NOMO-1 (cell line): ENCODE data around the gene NKD1.

ENCODE experiments used
- DNase-seq, 2 experiments: peaks; one replicate each; lab custom pipeline; 2025; ENCODE audit not compliant: unreplicated experiment in 2 of 2; lab: John Stamatoyannopoulos, UW

NKD1 gene

DNA sequence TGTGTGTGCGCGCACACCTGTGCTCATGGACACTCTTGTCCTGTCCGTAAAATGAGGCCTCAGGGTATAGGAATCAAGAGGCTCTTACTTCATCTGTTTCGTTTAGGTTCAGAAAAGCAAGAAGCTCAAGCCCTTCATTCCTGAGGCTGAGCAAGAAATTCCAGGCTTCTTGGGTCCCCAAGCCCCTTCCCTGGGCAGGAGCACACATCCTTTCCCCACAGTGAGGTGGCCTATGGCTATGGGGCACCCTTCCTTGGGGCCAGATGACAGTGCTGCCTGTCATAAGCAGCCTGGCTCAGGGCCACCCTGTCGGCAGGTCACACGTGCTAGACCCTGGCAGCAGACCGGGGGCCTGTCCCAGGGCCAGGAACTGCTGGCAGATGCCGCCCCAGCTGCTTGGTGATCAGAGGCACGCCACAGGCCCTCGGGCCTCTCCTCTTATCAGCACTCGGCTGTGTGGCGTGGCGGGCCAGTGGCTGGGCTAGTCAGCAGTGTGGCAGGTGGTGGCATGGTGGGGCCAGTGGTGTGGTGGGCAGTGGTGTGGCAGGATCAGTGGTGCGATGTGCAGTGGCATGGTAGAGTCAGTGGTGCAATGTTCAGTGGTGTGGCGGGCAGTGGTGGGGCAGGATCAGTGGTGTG lies 50.2 kb downstream of the NKD1 start:
- no peak for DNase-seq

DNA sequence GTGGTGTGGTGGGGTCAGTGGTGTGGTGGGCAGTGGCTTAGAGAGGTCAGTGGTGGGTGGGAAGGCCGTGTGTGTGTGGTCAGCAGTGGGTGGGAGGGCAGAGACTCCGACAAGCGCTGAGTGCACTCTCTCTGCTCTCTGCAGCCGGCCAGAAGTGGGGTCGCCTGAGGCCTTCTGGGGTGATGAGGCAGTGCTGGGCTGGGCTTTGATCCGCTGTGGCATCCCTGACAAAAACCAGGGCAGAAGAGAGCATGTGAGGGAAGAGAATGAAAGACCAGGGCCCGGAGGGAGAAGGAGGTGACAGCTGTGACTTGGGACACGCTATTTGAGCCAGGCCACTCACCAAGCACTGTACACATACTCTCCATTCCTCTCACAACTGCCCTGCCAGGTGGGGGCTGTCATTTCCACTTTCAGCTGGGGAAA lies 50.8 kb downstream of the NKD1 start:
- DNase-seq: no peak

DNA sequence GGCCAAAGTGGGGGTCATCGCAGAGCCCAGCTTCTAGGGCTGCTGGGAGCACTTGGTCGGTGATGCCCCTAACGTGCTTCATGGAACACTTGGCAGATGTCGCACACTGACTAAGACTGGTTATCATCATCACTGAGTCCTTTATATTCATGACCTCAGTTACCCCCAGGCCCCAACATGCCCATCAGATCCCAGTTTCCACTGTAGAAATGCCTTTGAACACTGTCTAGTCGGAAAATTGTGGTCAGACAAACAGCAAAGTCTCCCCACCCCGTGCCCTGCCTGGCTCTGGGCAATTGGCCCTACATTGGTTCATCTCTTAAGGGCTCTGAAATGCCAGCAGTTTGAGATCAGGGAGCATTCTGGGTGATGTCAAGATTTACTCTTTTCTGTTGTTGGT lies 51.3 kb downstream of the NKD1 start:
- no peak for DNase-seq

DNA sequence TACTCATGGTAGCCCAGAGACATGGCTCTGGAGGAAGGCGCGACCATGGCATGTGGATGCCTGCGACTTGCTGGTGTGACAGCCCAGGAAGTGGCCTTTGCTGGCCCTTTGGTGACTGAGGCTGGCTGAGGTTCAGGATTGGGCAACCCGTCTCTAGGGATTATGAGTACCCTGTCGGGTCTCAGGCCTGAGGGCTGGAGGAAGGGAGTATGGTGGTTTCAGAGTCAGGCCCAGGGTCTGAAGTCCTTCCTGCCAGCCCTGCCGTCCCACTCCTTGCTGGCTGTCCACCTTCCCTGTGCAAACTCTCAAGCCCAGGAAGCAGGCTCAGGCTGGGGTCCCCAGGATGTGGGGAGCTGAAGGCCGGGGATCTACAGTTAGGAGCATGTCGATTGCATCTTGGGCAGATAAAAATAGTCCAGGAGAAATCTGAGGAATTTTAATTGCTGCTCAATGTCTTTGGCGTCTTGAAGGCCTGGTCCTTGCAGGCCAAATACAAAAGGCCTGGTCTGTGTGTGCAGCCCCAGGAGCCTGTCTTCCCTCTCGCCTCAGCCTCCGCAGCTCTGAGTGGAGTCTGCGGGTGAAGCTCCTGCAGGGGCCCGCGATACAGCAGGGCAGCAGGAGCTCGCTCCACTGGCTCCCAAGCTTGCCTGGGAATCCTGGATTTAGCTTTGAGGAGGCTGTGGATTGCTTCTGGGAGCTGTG lies 52.5 kb downstream of the NKD1 start:
- DNase-seq: no peak

DNA sequence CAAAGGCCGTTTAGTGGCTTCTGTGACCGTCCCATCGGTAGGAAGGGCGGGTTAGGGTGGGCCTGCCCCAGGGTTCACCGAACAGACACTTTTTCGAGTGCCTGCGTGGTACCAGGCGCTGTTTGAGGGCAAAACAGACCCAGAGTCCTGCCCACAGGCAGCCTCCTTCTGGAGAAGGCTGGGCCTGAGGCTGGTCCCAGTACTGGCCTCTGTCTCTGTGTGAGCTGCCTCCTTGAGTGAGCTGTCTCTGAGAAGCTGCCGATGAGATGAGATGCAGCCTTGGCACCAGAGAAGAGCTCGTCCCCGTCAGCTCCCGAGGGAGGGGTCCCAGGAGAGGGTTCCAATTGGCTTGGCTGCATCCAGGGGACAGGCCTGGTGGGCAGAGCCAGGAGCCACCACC lies 53.1 kb downstream of the NKD1 start:
- no peak for DNase-seq

DNA sequence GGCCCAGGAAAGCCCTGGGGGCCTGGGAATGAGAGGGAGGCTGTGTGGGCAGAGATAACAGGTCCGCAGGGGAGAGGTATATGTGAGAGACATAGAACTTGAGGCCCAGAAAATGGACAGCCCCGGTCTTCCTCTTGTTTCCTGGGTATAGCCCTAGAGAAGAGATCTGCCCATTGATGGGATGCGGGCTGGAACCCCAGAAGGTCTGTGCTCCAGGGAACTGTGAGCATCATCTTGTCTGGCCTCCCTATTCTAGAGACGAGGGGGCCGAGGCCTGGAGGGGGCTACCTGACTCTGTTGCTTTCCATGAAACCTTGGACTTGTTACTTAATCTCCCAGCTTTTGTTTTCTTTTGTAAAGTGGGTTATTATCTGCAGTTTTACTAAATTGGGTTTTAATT lies 53.9 kb downstream of the NKD1 start:
- no peak for DNase-seq

DNA sequence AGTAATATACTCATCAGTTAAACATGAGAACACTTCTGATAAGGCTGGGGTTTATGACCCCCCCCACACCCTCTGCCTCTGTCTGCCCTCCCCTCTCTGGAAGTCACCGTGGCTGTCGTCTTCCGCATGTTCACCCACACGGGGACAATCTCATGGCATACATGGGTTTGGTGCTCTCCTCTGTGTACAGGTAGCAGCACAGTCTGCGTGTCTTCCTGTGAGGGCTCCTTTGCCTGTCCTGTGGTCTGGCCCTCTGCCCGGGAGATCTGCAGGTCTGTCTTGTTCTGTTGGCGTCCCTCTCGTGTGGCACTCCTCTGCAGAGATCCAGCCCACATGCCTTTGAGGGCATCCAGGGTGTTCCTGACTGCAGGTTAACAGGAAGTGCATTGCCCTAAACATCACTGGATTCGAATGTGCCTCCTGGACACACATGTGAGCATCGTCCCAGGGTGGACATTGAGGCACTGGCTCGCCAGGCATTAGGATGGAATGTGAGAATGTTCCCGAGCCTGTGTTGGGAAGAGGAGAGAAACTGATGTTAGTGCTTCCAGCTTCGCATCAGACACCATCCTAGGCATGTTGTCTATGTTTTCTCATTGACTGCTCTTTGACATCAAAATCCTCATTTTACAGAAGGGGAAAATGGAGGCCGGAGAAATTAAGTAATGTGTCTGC lies 54.5 kb downstream of the NKD1 start:
- no peak for DNase-seq

DNA sequence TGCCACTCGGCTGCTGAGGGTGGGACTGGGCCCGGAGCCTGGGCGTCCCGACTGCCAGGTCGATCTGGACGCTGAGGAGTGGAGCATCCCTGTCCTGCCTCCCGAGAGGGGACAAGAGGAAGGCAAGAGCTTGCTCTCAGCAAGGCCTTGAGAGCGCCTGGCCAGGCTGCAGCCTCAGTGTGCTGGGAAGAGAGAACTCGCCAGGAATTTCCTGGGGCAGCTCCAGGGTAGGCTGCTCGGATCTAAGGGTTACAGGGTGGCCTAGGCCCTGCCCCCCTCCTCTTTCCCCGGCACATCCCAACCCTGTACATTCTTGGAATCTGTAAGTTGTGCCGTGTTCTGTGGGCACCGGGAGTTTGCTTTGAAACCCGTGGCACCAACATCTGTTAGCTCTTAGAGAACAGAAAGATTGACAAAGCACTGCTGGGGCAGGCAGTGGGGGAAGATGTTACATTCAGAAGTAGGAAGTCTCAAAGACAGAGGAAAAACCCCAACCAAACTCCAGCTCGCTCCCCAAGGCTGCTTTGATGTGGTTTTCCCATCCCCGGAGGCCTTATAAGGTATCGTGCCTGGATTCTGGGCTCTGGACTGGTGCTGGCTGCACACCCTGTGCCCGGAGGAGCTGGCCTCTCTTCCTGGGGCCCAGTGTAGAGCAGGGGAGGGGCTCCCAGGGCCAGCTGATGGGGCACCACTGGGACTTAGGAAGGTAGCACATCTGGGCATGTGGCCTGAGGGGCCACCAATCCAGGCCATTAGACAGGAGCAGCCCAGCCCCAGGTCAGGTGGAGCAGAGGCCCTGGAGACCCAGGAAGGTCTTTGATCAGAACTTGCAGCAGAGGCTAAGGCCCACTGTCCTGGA lies 55.2 kb downstream of the NKD1 start:
- no peak for DNase-seq

DNA sequence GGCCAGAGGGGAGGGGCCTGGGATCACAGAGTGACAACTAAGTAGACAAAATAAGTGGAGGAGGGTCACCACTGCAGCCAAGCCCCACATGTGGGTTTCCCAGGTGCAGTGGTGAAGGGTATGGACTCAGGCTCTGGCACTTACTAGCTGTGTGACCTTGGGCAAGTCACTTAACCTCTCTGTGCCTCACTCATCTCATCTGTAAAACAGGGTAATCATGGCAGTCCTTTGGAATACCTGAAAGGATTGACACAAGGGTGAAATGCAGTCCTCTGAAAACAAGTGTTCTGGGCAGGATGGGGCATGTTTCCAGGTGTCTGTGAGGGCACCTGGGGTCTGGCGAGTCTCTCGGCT lies 55.8 kb downstream of the NKD1 start:
- no peak for DNase-seq

DNA sequence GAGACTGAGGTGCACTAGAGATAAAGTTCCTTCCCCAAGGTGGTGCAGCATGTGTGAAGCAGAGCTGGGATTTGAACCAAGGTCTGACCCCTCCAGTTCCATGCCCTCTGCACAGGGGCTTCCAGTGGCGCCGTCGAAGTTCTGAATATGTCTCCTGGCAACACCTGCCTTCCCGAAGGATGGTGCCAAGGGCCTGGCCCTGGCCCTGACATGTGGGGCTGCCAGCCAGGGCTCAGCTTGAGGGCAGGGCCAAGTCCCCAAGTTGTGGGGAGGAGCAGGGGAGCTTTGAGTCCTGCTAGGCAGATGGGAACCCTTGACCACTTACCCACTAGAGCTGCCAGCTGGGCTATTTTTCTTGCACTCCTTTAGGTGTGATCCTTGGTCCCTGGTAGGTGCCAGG lies 56.4 kb downstream of the NKD1 start:
- DNase-seq: no peak

DNA sequence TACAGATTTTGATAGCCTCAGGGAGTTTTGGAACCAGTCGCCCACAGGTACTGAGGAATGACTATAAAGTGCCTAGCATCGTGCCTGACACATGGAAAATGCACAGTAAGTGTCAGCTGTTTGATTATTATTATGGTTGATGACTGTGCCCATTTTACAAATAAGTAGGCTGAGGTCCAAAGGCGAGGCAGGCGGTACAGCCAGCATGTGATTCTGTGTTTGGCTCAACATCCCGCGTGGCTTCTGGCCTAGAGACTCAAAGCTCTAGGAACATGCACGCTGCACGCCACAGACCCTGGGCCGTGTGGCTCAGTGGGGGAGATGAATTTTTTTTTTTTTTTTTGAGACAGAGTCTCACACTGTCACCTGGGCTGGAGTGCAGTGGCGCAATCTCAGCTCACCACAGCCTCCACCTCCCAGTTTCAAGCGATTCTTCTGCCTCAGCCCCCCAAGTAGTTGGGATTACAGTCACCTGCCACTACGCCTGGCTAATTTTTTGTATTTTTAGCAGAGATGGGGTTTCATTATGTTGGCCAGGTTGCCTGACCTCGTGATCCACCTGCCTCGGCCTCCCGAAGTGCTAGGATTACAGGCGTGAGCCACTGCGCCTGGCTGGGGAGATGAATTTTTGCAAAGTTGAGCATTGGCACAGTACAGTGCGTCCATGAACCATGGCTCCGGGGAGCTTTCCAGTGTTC lies 57.7 kb downstream of the NKD1 start:
- no peak for DNase-seq

DNA sequence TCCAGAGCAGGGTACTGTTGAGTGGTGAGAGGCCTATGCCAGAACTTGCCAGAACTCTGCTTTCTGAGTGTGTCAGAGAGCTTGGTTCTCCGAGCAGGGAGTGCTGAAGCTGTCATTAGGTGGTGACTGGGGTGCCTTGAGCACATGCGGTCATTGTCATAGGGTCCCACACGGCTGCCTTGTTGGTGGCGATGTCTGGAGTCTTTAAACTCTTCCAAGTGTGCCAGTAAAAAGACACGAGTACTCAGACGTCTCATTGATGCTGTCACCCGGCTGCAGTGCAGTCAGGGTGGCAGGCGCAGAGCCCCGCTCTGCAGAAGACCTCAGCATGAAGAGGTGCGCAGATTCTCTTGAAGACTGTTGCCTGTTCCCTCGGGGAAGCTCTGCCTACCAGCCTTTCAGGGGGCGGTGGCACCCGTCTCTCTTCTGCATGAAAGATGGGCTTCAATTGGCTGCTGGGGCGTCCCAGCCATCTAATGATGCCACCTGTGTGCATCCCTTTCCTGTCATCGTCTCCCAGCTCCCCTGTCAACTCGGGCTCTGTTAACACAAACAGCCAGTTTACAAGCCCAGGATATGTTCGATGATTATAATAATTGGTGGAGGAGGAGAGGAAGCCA lies 58.3 kb downstream of the NKD1 start:
- no peak for DNase-seq

DNA sequence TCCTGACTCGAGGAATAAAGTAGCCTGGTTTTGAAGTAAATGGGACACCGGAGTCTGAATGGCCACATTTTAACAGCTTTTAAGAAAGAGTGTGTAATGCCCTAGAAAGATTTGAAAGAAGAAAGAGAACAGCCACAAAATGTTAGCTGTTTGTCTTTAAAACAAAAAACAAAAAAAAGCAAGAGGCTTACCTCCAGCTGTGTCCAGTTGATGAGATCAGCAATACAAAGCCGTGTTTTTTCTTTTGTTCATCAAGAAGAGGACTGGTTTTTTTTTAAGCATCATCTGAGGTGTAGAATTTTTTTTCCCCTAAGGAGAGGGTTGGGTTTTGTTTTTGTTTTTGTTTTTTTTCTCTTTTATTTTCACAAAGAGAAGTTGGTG lies 58.8 kb downstream of the NKD1 start:
- no peak for DNase-seq

DNA sequence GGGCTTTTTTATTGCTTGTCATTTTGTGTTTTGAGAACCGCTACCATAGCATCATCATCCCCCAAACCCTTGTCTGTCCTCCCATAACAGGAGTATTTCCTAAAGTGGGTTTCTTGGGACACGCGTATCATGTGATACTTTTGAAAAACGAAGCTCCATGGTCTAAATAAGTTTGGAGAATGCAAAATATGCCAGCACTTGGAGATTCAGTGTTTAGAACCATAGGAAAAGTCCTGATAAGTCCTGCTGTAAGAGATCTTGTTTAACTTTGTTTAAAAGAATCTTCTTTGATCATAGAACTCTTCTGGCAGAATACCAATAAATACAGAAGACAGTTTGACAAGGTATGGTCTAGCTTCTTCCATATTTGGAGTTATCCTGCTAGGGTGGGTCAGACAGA lies 59.3 kb downstream of the NKD1 start:
- DNase-seq: no peak

DNA sequence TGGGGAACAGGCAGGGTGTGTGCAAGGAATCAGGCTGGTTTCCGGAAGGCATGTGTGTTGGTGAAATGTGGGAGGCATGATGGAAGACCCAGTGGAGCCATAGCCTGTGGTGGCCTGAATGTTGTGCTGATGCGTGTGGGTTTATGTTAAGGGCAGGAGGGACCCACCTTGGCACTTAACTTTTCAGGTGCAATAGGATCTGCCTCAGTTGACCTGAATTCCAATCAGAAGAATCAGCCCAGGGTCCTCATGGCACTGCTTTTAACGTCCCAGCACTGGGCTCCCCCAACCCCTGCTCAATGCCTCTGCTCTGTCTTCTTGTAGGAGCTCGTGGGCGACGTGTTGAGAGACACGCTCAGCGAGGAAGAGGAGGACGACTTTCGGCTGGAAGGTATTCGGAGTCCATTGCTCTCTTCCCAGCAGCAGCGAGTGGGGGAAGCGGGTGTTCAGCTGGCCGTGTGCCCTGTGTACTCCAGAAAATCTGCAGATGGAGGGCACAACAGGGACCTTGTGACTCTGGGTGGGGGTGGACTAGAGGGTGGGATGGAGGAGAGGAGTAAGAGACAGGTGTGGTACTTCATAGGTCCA lies 59.9 kb downstream of the NKD1 start:
- no peak for DNase-seq

DNA sequence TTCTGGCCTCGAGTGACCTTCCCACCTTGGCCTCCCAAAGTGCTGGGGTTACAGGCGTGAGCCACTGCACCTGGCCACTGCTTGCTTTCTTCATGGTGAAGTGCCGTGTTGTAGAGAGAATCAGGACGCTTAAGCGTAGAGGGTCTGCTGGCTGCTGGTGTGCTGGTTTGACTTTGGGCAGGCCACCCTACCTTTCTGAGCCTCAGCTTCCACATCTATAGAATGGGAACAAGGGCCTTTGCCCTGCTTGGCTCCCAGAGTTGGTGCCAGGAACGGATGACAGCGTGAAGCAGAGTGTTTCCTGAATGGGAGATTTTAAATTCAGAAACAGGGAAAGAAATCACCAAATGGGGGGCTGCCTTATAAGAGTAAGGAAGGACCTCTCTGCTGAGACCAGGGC lies 60.9 kb downstream of the NKD1 start:
- DNase-seq: no peak

DNA sequence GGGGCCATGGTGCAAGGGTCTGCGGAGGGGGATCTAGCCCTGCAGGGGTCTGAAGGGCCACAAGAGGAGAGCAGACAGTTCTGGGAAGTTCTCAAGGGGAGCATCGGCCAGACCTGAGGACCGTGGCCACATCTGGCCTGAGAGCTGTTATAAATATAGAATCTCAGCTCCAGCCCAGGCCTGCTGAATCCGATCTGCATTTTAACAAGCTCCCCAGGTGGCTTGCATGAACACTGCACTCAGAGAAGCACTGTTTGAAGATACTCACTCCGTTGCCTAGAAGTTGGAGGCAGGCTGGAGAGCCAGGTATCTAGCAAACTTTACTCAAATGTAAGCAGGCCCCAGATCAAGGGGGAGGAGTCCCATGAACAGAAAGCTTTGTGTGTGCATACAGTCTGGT lies 61.3 kb downstream of the NKD1 start:
- no peak for DNase-seq

DNA sequence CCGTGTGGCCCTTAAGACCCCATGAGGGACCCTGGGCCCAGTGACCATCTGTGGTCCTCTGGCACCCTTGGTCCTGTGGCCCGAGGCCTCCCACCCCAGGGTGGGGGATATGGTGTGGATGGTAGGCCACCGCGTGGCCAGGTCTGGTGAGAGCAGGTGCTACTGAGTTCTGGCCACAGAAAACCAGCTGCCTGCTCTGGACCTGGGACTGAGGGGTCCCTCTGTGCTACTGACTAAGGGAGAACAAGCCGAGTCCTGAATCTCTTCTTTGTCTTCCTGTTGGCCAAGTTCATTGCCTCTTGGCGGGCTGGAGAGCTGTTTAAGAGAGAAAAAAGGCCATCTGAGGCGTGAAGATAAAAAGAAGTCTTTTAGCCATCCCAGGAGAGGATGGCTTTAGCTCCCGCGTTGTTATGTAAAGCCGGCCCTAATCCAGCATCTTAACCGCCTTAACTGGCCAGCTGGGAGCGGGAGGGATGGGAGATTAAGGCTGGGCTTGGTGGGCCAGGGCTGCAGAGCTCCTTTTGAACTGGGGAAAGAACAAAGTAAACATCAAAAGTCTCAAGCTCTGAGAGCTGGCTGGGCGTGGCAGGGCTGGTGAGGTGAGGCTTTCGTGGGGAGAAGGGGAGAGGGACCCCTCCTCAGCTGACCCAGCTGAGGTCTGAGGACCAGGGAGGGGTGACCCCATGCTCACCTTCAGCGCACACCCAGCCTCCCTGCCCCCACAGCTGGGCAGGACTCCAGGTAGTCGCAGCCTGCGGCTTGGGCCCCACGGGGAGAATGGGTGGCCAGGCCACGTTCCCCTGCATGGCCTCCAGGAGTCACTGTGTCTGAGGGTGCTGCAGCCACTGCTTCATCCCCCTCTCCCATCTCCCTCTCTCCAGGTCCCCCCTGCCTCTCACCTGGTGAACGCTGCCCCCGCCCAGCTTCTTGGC lies 62.4 kb downstream of the NKD1 start:
- DNase-seq: no peak

DNA sequence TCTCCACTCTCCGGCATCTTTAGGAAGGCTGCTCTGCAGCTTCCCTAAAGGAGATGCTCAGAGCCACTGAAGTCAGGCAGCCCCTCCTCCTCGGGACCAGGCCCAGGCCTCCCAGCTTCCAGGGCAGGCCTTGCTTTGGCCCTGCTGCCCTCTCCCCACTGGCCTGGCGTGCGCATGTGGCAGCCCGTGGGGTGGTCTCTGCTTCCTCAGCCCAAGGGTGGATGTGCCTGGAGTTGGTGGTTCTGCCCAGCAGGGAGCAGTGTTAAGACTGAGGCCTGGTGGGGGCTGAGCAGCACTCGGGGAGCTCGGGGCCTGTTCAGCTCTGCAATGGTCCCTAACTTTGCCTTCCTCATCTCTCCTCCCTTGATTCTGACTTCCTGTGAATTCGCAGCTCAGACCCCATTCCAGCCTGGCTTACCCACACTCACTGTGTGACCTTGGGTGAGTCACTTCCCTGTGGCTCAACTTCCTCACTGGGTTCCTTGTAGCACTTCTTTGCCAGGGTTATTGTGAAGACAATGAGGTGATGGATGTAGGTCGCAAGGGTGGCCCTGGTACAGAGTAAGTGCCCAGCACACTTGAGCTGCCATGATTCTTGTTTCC lies 63.2 kb downstream of the NKD1 start:
- peak in 1 of 2 experiments; percentile 5 for DNase-seq
